GM18870 (cell line): ENCODE measurements around the gene PSMC3.

Experiments
- ATAC-seq: cut with Tn5 transposase; IDR thresholded peaks from one replicate; pipeline ENCODE4 v1.9.1; 2021; ENCODE audit warnings: moderate library complexity; ENCODE audit not compliant: unreplicated experiment

Gene PSMC3

GRCh38 chr11:47377571-47378009 is 48.6 kb downstream of the PSMC3 start:
- no peak for ATAC-seq

GRCh38 chr11:47376525-47377371 is 49.5 kb downstream of the PSMC3 start:
- ATAC-seq: no peak

DNA sequence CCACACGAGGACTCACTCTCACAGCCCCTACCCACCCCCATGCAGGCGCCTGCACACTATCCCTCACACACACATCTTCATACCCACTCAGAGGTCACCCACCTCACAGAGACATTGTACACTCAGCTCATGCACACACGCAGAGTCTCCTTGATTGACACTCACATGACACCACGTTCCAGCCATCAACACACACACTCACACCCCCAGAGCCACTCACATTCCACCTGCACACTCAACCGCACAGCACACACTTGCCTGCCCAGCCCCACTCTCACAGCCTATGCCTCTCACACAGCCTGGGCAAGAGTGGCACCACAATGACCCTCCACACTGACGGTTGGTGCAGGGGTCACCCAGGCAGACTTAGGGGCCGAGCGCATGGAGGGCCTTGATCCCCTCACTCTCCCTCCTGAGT is 50.1 kb downstream of the PSMC3 start:
- ATAC-seq: no peak

- ATAC-seq: no peak
Observed at GRCh38 chr11:47375546-47376085, 50.6 kb downstream of the PSMC3 start.

- no peak for ATAC-seq
Observed at GRCh38 chr11:47375020-47375419, 51.2 kb downstream of the PSMC3 start.

DNA sequence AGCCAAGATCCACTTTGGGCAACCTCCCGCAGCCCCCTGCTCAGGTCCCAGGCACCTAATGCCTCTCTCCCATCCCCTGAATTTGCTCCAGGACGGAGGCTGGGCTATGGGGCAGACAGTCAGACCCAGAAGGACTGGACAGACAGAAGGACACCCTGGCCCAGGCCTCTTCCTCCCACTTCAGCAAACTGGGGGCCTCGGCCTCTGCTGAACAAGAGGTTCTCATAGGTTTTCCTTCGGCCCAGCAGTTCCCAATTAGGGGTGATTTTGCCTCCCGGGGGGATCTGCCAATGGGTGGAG is 51.6 kb downstream of the PSMC3 start:
- ATAC-seq: no peak

- ATAC-seq: no peak
Observed at GRCh38 chr11:47373876-47374719, 52.1 kb downstream of the PSMC3 start.

- ATAC-seq: no peak
Observed at GRCh38 chr11:47372422-47372821, 53.8 kb downstream of the PSMC3 start.

DNA sequence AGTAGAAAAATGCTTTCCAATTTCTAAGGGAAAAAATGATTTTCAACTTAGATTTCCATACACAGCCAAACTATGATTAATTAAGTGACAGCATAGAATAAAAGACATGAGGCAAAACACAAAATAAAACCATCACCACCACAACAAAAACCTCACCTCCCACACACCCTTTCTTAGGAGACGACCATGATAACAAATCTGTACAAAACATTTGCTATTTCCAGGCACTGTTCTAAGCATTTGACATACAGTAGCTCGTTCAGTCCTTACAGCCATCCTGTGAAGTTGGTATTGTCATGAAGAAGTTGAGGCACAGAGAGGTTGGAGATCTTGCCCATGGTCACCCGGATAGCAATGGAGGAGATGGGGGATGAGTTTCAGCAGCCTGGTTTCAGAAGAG is 56.6 kb downstream of the PSMC3 start:
- no peak for ATAC-seq
